ENCODE measurements around the gene CNOT1. TPM values are rescaled to one million over a fixed set of nuclear protein-coding genes. Genes with fewer than 3 reads are reported as not detected.

Gene CNOT1
- total RNA-seq, 1 experiment from 2014 or later: 219 TPM

GRCh38 chr16:58563235-58563634 lies 66.4 kb downstream of the CNOT1 start:
- peaks cover 6% of the 10 kb centered on the region for H3K4me1 Mint-ChIP-seq (ENCODE audit: insufficient read depth, unreplicated experiment)
- H3K36me3 Mint-ChIP-seq (ENCODE audit: insufficient read depth, unreplicated experiment): peaks cover 72% of the 10 kb centered on the region
- CTCF ChIA-PET: interaction anchor here (0.7 to 1.6 kb wide), 2 partner anchors 22 to 98 kb away, joined by 3 to 5 read pairs; no protein-coding TSS in a partner anchor
- no peak for TF ChIP-seq CTCF (IDR thresholded peaks at IDR 0.05; ENCODE audit: unreplicated experiment)
- H3K4me3 Mint-ChIP-seq (ENCODE audit: unreplicated experiment): no peak overlapping the region
- no peaks in the 10 kb centered on the region for H3K9me3 Mint-ChIP-seq (ENCODE audit: unreplicated experiment)
- H3K27ac Mint-ChIP-seq (ENCODE audit: low read depth, unreplicated experiment): no peak overlapping the region
- BruUV-seq (replicated peaks): no TSS peak
- peak; percentile 70 for DNase-seq (ENCODE audit: unreplicated experiment)
- no peaks in the 10 kb centered on the region for H3K27me3 Mint-ChIP-seq (ENCODE audit: insufficient read depth, unreplicated experiment)
- POLR2A ChIA-PET: interaction anchor here (1.4 kb wide), 1 partner anchor 45 kb away, joined by 3 read pairs; no protein-coding TSS in a partner anchor
- intact Hi-C loops (cut with micrococcal nuclease): no loop called here

- Mint-ChIP-seq H3K27me3 (ENCODE audit: insufficient read depth, unreplicated experiment) (no peaks in the 10 kb centered on the region), H3K4me3 (ENCODE audit: unreplicated experiment) (no peak overlapping the region), H3K27ac (ENCODE audit: low read depth, unreplicated experiment) (peak overlapping the region; percentile 31), H3K4me1 (ENCODE audit: insufficient read depth, unreplicated experiment) (no peaks in the 10 kb centered on the region), H3K9me3 (ENCODE audit: unreplicated experiment) (no peaks in the 10 kb centered on the region), H3K36me3 (ENCODE audit: insufficient read depth, unreplicated experiment) (peaks cover 81% of the 10 kb centered on the region)
- no TSS peak for BruUV-seq (replicated peaks)
- intact Hi-C loops (cut with micrococcal nuclease): no loop called here
- ChIA-PET CTCF (no interaction called here), POLR2A (no interaction called here)
- no peak for DNase-seq (ENCODE audit: unreplicated experiment)
- no peak for TF ChIP-seq CTCF (IDR thresholded peaks at IDR 0.05; ENCODE audit: unreplicated experiment)
Measured at GRCh38 chr16:58556678-58557077, 72.9 kb downstream of the CNOT1 start.

GRCh38 chr16:58551496-58551895 lies 78.1 kb downstream of the CNOT1 start:
- intact Hi-C loops (cut with micrococcal nuclease): no loop called here
- H3K27me3 Mint-ChIP-seq (ENCODE audit: insufficient read depth, unreplicated experiment): no peaks in the 10 kb centered on the region
- DNase-seq (ENCODE audit: unreplicated experiment): no peak
- H3K36me3 Mint-ChIP-seq (ENCODE audit: insufficient read depth, unreplicated experiment): peaks cover 100% of the 10 kb centered on the region
- BruUV-seq (replicated peaks): no TSS peak
- TF ChIP-seq CTCF (IDR thresholded peaks at IDR 0.05; ENCODE audit: unreplicated experiment): no peak
- CTCF ChIA-PET: interaction anchor here (1.0 kb wide), 1 partner anchor 20 kb away, joined by 4 read pairs; no protein-coding TSS in a partner anchor
- H3K9me3 Mint-ChIP-seq (ENCODE audit: unreplicated experiment): no peaks in the 10 kb centered on the region
- POLR2A ChIA-PET: interaction anchor here (0.6 kb wide), 2 partner anchors 13 to 22 kb away, joined by 3 read pairs; no protein-coding TSS in a partner anchor
- no peak overlapping the region for H3K4me3 Mint-ChIP-seq (ENCODE audit: unreplicated experiment)
- peak overlapping the region; percentile 12 for H3K27ac Mint-ChIP-seq (ENCODE audit: low read depth, unreplicated experiment)
- no peaks in the 10 kb centered on the region for H3K4me1 Mint-ChIP-seq (ENCODE audit: insufficient read depth, unreplicated experiment)

GRCh38 chr16:58548378-58548777 lies 81.2 kb downstream of the CNOT1 start:
- ChIA-PET CTCF (interaction anchor here (0.7 to 1.0 kb wide), 3 partner anchors 16 to 114 kb away, joined by 3 to 4 read pairs (median 3); no protein-coding TSS in a partner anchor), POLR2A (interaction anchor here (1.1 kb wide), 1 partner anchor 50 kb away, joined by 4 read pairs; no protein-coding TSS in a partner anchor)
- Mint-ChIP-seq H3K27ac (ENCODE audit: low read depth, unreplicated experiment) (no peak overlapping the region), H3K36me3 (ENCODE audit: insufficient read depth, unreplicated experiment) (peaks cover 91% of the 10 kb centered on the region), H3K4me1 (ENCODE audit: insufficient read depth, unreplicated experiment) (no peaks in the 10 kb centered on the region), H3K27me3 (ENCODE audit: insufficient read depth, unreplicated experiment) (no peaks in the 10 kb centered on the region), H3K4me3 (ENCODE audit: unreplicated experiment) (no peak overlapping the region), H3K9me3 (ENCODE audit: unreplicated experiment) (no peaks in the 10 kb centered on the region)
- no peak for TF ChIP-seq CTCF (IDR thresholded peaks at IDR 0.05; ENCODE audit: unreplicated experiment)
- BruUV-seq (replicated peaks): no TSS peak
- intact Hi-C loops (cut with micrococcal nuclease): no loop called here
- DNase-seq (ENCODE audit: unreplicated experiment): no peak

Data from MCF 10A (cell line).